Activated naive CD4-positive, alpha-beta T cell treated with anti-CD3 and anti-CD28 coated beads, Interleukin-2, amount 10 ng/mL, durations not matched to agents 7 days and 5 days (primary cell): ENCODE data around the gene MZF1.
A peak's percentile ranks its signal among the peaks of the same experiment; 100 is the strongest.

Source experiments
- CTCF ChIA-PET: fragments of 350-600 bp; sonication (Branson Sonifier 250); formaldehyde crosslinking; loops from one replicate; lab custom pipeline; 2021; ENCODE audit warnings: antibody characterized with exemption; lab: Charles Lee
- DNase-seq: peaks from one replicate; pipeline ENCODE4 v3.0.0-alpha.2; 2020
- H3K27ac Mint-ChIP-seq: one replicate; pipeline ENCODE4 v1.8.0; 2021; ENCODE audit warnings: mild to moderate bottlenecking, moderate library complexity, mixed read lengths
- H3K27me3 Mint-ChIP-seq: one replicate; pipeline ENCODE4 v1.8.0; 2021; ENCODE audit warnings: mild to moderate bottlenecking, mixed read lengths
- H3K36me3 Mint-ChIP-seq: one replicate; pipeline ENCODE4 v1.8.0; 2021; ENCODE audit warnings: mixed read lengths
- H3K4me1 Mint-ChIP-seq: one replicate; pipeline ENCODE4 v1.8.0; 2021; ENCODE audit warnings: mixed read lengths
- H3K4me3 Mint-ChIP-seq: one replicate; pipeline ENCODE4 v1.8.0; 2021; ENCODE audit warnings: mild to moderate bottlenecking, moderate library complexity, mixed read lengths
- H3K9me3 Mint-ChIP-seq: one replicate; pipeline ENCODE4 v1.8.0; 2021; ENCODE audit warnings: mixed read lengths

MZF1 gene

DNA sequence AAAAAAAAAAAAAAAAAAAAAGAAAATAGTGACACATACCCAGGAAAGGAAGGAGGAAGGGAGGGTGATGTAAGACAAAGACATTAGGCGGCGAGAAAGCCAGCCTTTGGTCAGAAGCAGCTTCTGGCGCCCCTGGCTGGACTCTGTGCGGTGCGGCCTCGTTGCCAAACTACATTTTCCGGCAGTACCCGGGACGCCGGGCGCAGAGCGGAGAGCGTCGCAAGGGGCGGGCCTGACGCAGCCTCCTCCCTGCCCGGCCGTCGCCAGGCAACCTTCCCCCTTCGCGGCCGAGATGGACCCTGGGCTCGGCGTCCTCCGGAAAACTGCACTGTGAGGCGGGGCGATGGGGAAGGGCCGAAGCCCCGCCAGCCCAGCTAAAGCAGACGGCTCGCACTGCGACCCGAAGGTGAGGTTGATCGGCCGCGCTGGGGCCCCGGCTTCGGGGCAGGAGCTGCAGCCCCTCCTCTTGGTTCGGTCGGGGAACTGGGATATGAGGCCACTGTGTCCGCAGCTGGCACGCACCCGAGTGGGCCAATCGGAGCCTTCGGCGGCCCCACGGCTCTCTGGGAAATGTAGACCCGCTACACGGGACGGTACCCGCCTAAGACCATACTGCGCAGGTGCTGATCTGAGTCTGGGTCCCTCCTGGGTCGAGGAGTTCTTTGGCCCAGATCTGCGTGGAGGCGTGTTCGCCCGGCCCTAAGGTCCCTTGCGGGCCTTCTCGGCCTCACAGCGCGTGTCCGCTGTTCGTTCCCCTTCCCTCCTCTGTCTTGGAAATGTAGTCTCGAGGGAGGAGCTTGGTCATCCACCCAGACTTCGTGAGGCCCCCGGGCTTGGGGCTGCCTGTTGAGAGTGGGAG, 2.3 kb upstream of the MZF1 start:
- Mint-ChIP-seq H3K9me3 (no peaks in the 10 kb centered on the region), H3K4me1 (peaks cover 51% of the 10 kb centered on the region), H3K36me3 (peaks cover 12% of the 10 kb centered on the region), H3K27me3 (no peaks in the 10 kb centered on the region), H3K27ac (peak overlapping the region; percentile 99), H3K4me3 (peak overlapping the region; percentile 81)
- CTCF ChIA-PET: interaction anchor here (0.7 to 9.4 kb wide), 4 partner anchors 21 to 61 kb away, joined by 3 to 109 read pairs (median 6); partner anchors contain the start of genes CHMP2A, TRIM28 and ZBTB45
- DNase-seq: peak; percentile 87

DNA sequence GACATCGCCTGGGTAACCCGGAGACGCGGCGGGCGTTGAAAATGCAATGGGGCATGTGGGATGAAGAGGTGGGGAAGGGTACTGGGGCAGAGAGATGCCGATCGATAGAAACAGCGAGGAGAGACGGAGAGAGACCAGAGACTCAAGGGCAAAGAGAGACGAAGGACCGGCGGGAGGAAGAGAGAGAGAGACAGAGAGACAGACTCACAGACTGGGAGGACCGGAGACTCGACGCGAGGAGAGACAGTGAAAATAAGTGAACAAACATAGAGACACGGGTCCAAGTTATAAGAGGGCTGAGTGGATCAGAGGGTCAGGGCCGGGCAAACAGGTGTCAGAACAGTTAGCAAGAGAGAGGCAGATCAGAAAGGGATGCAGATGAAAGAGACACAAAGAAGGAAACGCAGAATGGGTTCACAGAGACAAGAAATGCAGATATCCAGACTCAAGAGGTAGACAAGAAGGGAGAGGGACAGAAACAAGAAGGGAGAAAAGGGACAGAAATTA, 576 bp upstream of the MZF1 start:
- peak overlapping the region; percentile 99 for H3K27ac Mint-ChIP-seq
- CTCF ChIA-PET: no interaction called here
- H3K36me3 Mint-ChIP-seq: peaks cover 21% of the 10 kb centered on the region
- no peak for DNase-seq
- H3K4me1 Mint-ChIP-seq: peaks cover 47% of the 10 kb centered on the region
- no peaks in the 10 kb centered on the region for H3K9me3 Mint-ChIP-seq
- no peaks in the 10 kb centered on the region for H3K27me3 Mint-ChIP-seq
- peak overlapping the region; percentile 93 for H3K4me3 Mint-ChIP-seq

- H3K36me3 Mint-ChIP-seq: peaks cover 26% of the 10 kb centered on the region
Observed at GRCh38 chr19:58572026-58572817, 913 bp downstream of the MZF1 start.

DNA sequence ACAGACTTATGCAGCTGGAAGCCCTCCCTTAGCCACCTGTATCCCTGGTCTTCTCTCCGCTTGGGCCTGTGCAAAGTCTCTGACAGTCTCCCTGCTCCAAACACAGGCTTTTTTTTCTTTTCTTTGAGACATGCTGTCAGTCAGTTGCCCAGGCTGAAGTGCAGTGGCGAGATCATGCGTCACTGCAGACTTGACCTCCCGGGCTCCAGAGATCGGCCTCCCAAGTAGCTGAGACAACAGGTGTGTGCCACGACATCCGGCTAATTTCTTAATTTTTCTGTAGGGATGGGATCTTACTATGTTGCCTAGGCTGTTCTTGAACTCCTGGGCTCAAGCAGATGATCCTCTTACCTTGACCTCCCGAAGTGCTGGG, 1.6 kb downstream of the MZF1 start:
- Mint-ChIP-seq H3K4me1 (peaks cover 48% of the 10 kb centered on the region), H3K4me3 (peak overlapping the region; percentile 93), H3K9me3 (no peaks in the 10 kb centered on the region), H3K27me3 (no peaks in the 10 kb centered on the region), H3K27ac (peak overlapping the region; percentile 99), H3K36me3 (peaks cover 27% of the 10 kb centered on the region)
- peak; percentile 6 for DNase-seq
- CTCF ChIA-PET: interaction anchor here (1.4 to 1.5 kb wide), 2 partner anchors 10 to 52 kb away, joined by 3 to 5 read pairs; partner anchors contain the start of gene ZBTB45

More at GRCh38 chr19:58572026-58572817, 913 bp downstream of the MZF1 start:
- Mint-ChIP-seq H3K4me1 (peaks cover 48% of the 10 kb centered on the region), H3K9me3 (no peaks in the 10 kb centered on the region), H3K27ac (peak overlapping the region; percentile 99), H3K4me3 (peak overlapping the region; percentile 93), H3K27me3 (no peaks in the 10 kb centered on the region)
- CTCF ChIA-PET: interaction anchor here (0.6 to 1.5 kb wide), 3 partner anchors 9 to 53 kb away, joined by 3 to 5 read pairs (median 3); partner anchors contain the start of genes CHMP2A and ZBTB45
- DNase-seq: no peak

GRCh38 chr19:58570770-58571574, 2.2 kb downstream of the MZF1 start:
- Mint-ChIP-seq H3K36me3 (peaks cover 28% of the 10 kb centered on the region), H3K27me3 (no peaks in the 10 kb centered on the region), H3K4me1 (peaks cover 42% of the 10 kb centered on the region), H3K9me3 (no peaks in the 10 kb centered on the region), H3K27ac (no peak overlapping the region), H3K4me3 (peak overlapping the region; percentile 93)
- DNase-seq: peak; percentile 15
- CTCF ChIA-PET: interaction anchor here (1.4 to 1.5 kb wide), 2 partner anchors 10 to 51 kb away, joined by 3 to 5 read pairs; partner anchors contain the start of gene ZBTB45

DNA sequence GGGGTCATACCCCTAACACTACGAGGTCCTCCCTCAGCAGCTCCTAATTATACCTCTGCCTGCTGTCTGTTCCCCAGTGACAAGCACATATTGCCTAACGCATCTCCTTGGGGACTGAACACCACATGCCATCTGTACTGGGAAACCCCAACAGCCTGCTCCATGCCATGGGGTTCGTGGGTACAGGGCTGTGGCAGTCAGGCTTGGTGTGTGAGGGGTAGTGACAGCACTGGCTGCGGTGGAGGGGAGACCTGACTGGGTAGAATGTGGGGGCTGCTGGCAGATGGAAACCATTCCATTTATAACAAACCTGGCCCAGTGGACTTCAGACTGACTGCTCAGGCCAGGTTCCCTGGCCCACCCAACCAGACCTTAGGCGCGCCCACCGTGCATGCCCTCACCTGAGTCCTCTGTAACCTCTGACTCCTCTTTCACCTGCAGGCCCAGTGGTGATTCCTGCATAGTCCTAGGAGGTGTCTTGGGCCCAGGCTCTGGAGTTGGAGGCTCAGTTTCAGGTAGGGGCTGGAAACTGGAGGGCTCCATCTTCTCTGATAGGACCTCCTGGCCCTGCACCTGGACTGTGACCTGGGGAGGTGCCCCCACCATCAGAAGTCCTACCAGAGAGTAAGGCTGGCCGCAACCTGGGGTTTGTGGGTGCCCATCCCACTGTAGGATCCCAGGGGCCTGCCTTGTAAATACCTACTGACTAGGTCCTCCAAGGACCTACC, 3.0 kb downstream of the MZF1 start:
- no peaks in the 10 kb centered on the region for H3K27me3 Mint-ChIP-seq
- CTCF ChIA-PET: no interaction called here
- DNase-seq: peak; percentile 12

DNA sequence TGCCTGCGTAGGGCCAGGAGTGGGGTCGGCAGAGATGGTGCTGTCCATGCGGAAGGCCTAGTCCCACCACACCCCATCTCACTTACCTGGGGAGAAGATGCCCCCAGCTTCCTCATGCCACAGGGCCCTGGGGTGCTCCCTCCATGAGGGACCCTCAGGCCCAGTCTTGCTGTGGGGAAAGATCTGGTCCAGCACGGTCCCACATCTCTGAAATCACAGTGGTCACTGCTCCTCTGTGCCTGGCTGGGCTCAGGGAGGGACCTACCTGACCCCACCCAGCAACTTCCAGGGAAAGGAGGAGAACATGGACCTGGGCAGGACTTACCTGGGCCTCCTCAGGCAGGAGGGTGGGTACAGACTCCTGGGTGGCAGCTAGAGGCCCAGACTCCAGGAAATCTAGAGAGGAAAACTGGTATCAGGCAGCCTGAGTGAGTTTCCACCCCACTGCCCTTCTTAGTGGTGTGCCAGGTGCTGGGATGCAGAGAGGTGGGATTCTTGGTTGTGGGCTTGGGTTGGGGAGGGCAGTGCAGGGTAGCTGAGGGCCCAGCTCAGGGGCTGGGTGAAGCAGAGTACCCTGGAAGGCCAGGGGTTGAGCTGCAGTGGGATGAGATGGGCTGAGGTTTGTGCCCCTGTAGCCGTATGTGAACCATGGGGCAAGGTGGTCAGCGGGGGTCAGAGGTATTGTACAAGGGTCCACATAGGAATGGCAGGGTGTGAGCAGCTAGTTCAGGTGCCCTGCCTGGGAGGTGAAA, 3.8 kb downstream of the MZF1 start:
- no peak overlapping the region for H3K27ac Mint-ChIP-seq
- DNase-seq: peak; percentile 17
- CTCF ChIA-PET: interaction anchor here (1.3 kb wide), 1 partner anchor 55 kb away, joined by 4 read pairs; no protein-coding TSS in a partner anchor
- H3K36me3 Mint-ChIP-seq: peaks cover 31% of the 10 kb centered on the region
- H3K9me3 Mint-ChIP-seq: no peaks in the 10 kb centered on the region
- no peak overlapping the region for H3K4me3 Mint-ChIP-seq
- no peaks in the 10 kb centered on the region for H3K27me3 Mint-ChIP-seq
- H3K4me1 Mint-ChIP-seq: peaks cover 38% of the 10 kb centered on the region

More for the DNA sequence above, 3.0 kb downstream of the MZF1 start:
- no peak overlapping the region for H3K27ac Mint-ChIP-seq
- peaks cover 38% of the 10 kb centered on the region for H3K4me1 Mint-ChIP-seq
- no peaks in the 10 kb centered on the region for H3K9me3 Mint-ChIP-seq
- H3K36me3 Mint-ChIP-seq: peaks cover 28% of the 10 kb centered on the region
- H3K4me3 Mint-ChIP-seq: no peak overlapping the region

GRCh38 chr19:58568453-58569130, 4.5 kb downstream of the MZF1 start:
- peak; percentile 14 for DNase-seq
- no peaks in the 10 kb centered on the region for H3K9me3 Mint-ChIP-seq
- CTCF ChIA-PET: interaction anchor here (1.3 to 1.6 kb wide), 2 partner anchors 13 to 54 kb away, joined by 4 to 5 read pairs; no protein-coding TSS in a partner anchor
- peaks cover 35% of the 10 kb centered on the region for H3K36me3 Mint-ChIP-seq
- H3K27me3 Mint-ChIP-seq: peaks cover 4% of the 10 kb centered on the region
- no peak overlapping the region for H3K4me3 Mint-ChIP-seq
- H3K27ac Mint-ChIP-seq: peak overlapping the region; percentile 43
- H3K4me1 Mint-ChIP-seq: peaks cover 38% of the 10 kb centered on the region

DNA sequence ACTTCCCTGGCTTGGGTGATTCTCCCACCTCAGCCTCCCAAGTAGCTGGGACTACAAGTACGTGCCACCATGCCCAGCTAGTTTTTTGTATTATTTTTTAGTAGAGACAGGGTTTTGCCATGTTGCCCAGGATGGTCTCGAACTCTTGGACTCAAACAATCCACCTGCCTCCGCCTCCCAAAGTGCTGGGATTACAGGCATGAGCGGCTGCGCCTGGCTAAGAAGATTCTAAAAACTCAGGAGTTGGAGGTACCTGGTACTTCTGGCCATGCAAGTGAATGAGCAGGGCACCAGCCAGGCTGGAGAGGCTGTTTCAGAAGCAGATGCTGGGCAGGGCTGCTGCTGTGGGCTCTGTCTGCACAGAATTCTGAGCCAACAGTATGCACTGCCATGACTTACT, 6.1 kb downstream of the MZF1 start:
- Mint-ChIP-seq H3K27ac (no peak overlapping the region), H3K4me1 (peaks cover 40% of the 10 kb centered on the region), H3K4me3 (no peak overlapping the region), H3K9me3 (no peaks in the 10 kb centered on the region), H3K27me3 (peaks cover 8% of the 10 kb centered on the region), H3K36me3 (peaks cover 33% of the 10 kb centered on the region)
- CTCF ChIA-PET: interaction anchor here (1.0 kb wide), 1 partner anchor 48 kb away, joined by 3 read pairs; the partner anchor contains the start of gene ZBTB45
- peak; percentile 5 for DNase-seq

DNA sequence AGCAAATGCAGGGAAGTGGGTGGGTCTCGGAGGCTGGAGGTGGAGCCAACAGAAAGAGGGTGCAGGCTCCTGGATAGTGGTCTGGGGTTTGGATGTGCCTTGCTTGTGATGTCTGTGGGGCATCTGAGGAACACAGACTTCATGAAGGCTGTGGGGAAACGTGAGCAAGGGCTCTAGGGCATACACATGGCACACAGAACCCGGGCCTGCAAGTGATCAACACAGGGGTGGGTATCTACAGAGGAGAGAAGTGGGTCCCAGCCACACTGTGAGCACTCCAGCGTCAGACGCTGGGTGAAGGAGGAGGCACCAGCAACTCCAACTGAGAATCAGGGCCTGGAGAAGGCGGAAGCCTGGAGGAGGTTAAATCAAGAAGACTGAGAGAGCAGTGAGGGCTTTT, 9.3 kb downstream of the MZF1 start:
- Mint-ChIP-seq H3K27ac (peak overlapping the region; percentile 17), H3K4me3 (peak overlapping the region; percentile 83), H3K9me3 (no peaks in the 10 kb centered on the region), H3K27me3 (peaks cover 8% of the 10 kb centered on the region), H3K4me1 (peaks cover 59% of the 10 kb centered on the region), H3K36me3 (peaks cover 24% of the 10 kb centered on the region)
- peak; percentile 16 for DNase-seq
- CTCF ChIA-PET: interaction anchor here (1.4 kb wide), 1 partner anchor 17 kb away, joined by 4 read pairs; no protein-coding TSS in a partner anchor

DNA sequence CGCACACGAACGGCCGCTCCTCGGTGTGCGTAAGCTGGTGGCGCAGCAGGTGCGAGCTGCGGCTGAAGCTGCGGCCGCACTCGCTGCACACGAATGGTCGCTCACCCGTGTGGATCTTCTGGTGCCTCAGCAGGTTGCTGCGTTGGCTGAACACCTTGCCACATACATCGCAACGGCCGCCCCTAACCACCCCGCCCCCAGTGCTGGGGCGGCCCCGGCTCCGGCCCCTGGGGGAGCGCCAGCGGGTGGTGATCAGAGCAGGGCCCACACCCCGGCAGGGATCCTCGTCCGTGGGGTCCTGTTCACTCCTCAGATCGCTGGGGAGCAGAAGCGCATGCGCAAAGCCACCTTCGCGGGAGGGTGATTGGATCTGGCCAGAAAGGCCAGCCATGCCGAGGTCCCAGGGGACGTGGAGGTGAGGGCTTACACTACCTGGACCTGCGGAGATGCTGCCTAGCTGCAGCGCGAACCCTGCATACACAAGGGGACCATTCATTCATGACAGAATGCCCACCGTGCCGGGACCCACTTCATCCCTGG, 10.0 kb downstream of the MZF1 start:
- CTCF ChIA-PET: interaction anchor here (1.4 to 3.4 kb wide), 3 partner anchors 18 to 44 kb away, joined by 4 to 20 read pairs (median 10); partner anchors contain the start of gene ZBTB45
- peaks cover 54% of the 10 kb centered on the region for H3K4me1 Mint-ChIP-seq
- peak overlapping the region; percentile 83 for H3K4me3 Mint-ChIP-seq
- peak overlapping the region; percentile 94 for H3K27ac Mint-ChIP-seq
- peak; percentile 51 for DNase-seq
- H3K9me3 Mint-ChIP-seq: no peaks in the 10 kb centered on the region
- peaks cover 8% of the 10 kb centered on the region for H3K27me3 Mint-ChIP-seq
- peaks cover 21% of the 10 kb centered on the region for H3K36me3 Mint-ChIP-seq
